Lung (tissue), 12 donors: ENCODE measurements around the gene WWC2. TPM values are rescaled to one million over a fixed set of nuclear protein-coding genes. Genes with fewer than 3 reads are reported as not detected.

Source experiments
- ATAC-seq: fragments of 200-7000 bp; cut with Tn5 transposase; one replicate; pipeline ENCODE4 v1.9.1; 2020; ENCODE audit warnings: moderate number of reproducible peaks; ENCODE audit not compliant: insufficient read depth, low FRiP score
- DNase-seq, 3 donors: peaks; one replicate each; pipeline ENCODE4 v3.0.0-alpha.2; 2013 to 2017
- H3K27ac ChIP-seq, 2 donors: one replicate each; pipeline ENCODE4 v1.5.1; 2013; ENCODE audit warnings: mild to moderate bottlenecking in 2 of 2, moderate library complexity in 2 of 2, control low read depth in 1 of 2, inconsistent platforms in 1 of 2, low read depth in 1 of 2, low read length in 1 of 2
- H3K27me3 ChIP-seq, 3 donors: one replicate each; pipeline ENCODE4 v1.5.1; 2013; ENCODE audit warnings: low read length in 2 of 3; ENCODE audit not compliant: control insufficient read depth in 3 of 3, insufficient read depth in 3 of 3
- H3K36me3 ChIP-seq, 4 donors: one replicate each; pipeline ENCODE4 v1.5.1; 2013; ENCODE audit warnings: low read length in 4 of 4, mild to moderate bottlenecking in 1 of 4, moderate library complexity in 1 of 4; ENCODE audit not compliant: control insufficient read depth in 4 of 4, insufficient read depth in 4 of 4
- H3K4me1 ChIP-seq, 5 donors: one replicate each; pipeline ENCODE4 v1.5.1; 2013; ENCODE audit warnings: low read length in 5 of 5, mild to moderate bottlenecking in 2 of 5, moderate library complexity in 1 of 5; ENCODE audit not compliant: control insufficient read depth in 5 of 5, insufficient read depth in 5 of 5
- H3K4me3 ChIP-seq: one replicate; pipeline ENCODE4 v1.5.1; 2013; ENCODE audit warnings: mild to moderate bottlenecking, control low read depth, moderate library complexity
- H3K9ac ChIP-seq, 2 donors: one replicate each; pipeline ENCODE4 v1.5.1; 2013; ENCODE audit warnings: low read length in 2 of 2, control low read depth in 1 of 2; ENCODE audit not compliant: insufficient read depth in 1 of 2
- H3K9me3 ChIP-seq, 4 donors: one replicate each; pipeline ENCODE4 v1.5.1; 2013; ENCODE audit warnings: low read length in 3 of 4, mild to moderate bottlenecking in 1 of 4, moderate library complexity in 1 of 4; ENCODE audit not compliant: control insufficient read depth in 4 of 4, insufficient read depth in 3 of 4
- CTCF ChIP-seq: IDR thresholded peaks from 2 replicates; pipeline ENCODE4 v1.5.1; 2012; ENCODE audit warnings: mild to moderate bottlenecking; ENCODE audit errors: control extremely low read depth, extremely low read depth
- WGBS, 2 donors: extraction: QIAGEN DNeasy Blood & Tissue Kit; methylation state at CpG; one replicate each; pipeline ENCODE4 v1.1.7; 2013; 5-methylcytosine and 5-hydroxymethylcytosine counted together
- polyA plus RNA-seq, 2 donors: library from polyadenylated mRNA; stranded (reverse); fragments of 200-250 nt; gene quantifications; one replicate each; pipeline ENCODE4 v1.2.1, GENCODE V29; 2013
- total RNA-seq, 2 donors: library from RNA; depleted of rRNA in 1 of 2; stranded (reverse); fragments of >200 nt in 1 of 2; gene quantifications; one replicate each; pipeline ENCODE4 v1.2.1, GENCODE V29; 2014 to 2021
- donor health status: control.
- donor health status: control.
- donor health status: Bipolar disorder and iron deficiency.
- donor health status: healthy.
- donor health status: DM: yes; HTN: yes; CAD: no.

WWC2 gene
- total and polyA plus RNA-seq, 4 donors = 15.6 to 124 (median 45.2) TPM

GRCh38 chr4:183106839-183107238 lies 7.8 kb downstream of the WWC2 start:
- Histone ChIP-seq H3K4me1 (peaks cover 0 to 14% (median 3%) of the 10 kb centered on the region in 5 donors), H3K9ac (no peak overlapping the region), H3K4me3 (no peak overlapping the region), H3K27ac (no peak overlapping the region), H3K36me3 (no peaks in the 10 kb centered on the region), H3K9me3 (no peaks in the 10 kb centered on the region), H3K27me3 (no peaks in the 10 kb centered on the region)
- 99% methylated on average over 4 of the region's 4 CpGs for WGBS, 2 donors
- ATAC-seq = no peak
- no peak for DNase-seq
- no peak for TF ChIP-seq CTCF

GRCh38 chr4:183107891-183108459 lies 8.9 kb downstream of the WWC2 start:
- no peak for DNase-seq
- Histone ChIP-seq H3K9ac (no peak overlapping the region), H3K27me3 (no peaks in the 10 kb centered on the region), H3K4me1 (peaks cover 0 to 8% (median 0%) of the 10 kb centered on the region in 5 donors), H3K9me3 (no peaks in the 10 kb centered on the region), H3K27ac (no peak overlapping the region), H3K36me3 (no peaks in the 10 kb centered on the region), H3K4me3 (no peak overlapping the region)
- 90% methylated on average over 5 of the region's 5 CpGs for WGBS, 2 donors
- TF ChIP-seq CTCF = no peak
- no peak for ATAC-seq

DNA sequence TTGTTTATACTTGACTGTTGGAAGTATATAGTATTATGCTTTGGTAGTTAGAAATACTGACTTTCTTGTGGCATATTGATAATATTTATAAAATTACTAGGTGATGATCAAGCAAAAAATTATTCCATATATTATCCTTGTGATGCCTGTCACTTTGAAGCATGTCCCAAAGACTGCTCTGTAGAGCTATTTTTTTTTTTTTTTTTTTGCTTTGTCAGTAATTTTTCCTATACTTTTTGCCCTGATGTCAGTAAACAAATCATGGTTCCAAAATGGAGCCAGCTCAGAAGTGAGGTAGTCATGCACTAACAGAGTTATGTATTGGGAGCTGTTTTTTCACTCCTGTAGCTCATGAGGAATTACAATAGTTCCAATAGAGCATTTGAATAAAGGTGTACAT lies 11.2 kb downstream of the WWC2 start:
- Histone ChIP-seq H3K36me3 (no peaks in the 10 kb centered on the region), H3K27me3 (no peaks in the 10 kb centered on the region), H3K9ac (no peak overlapping the region), H3K27ac (no peak overlapping the region), H3K9me3 (no peaks in the 10 kb centered on the region), H3K4me3 (no peak overlapping the region), H3K4me1 (peaks cover 0 to 7% (median 3%) of the 10 kb centered on the region in 5 donors)
- ATAC-seq (no peak), DNase-seq (no peak)
- TF ChIP-seq CTCF = no peak

DNA sequence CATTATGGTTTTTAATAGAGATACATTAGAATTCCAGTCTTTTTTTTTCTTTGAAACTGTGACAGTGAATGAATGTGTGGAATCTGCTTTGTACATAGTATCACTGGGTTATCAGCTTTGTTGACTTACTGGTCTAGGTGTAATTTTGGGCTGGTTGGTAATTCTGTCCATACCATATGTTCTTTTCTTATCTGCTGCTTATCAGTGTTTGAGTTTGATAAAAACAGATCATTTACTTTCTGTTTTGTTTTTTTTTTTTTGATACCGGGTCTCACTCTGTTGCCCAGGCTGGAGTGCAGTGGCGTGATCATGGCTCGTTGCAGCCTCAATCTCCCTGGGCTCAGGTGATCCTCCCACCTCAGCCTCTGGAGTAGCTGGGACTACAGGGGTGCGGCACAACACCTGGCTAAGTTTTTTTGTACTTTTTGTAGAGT lies 12.4 kb downstream of the WWC2 start:
- Histone ChIP-seq H3K27ac (no peak overlapping the region), H3K4me3 (no peak overlapping the region), H3K9ac (no peak overlapping the region), H3K4me1 (peaks cover 0 to 10% (median 3%) of the 10 kb centered on the region in 5 donors), H3K9me3 (no peaks in the 10 kb centered on the region), H3K36me3 (no peaks in the 10 kb centered on the region), H3K27me3 (no peaks in the 10 kb centered on the region)
- no peak for TF ChIP-seq CTCF
- ATAC-seq (no peak), DNase-seq (no peak)
- WGBS, 2 donors = 76 to 81% methylated on average over 4 of the region's 4 CpGs
